Jurkat, Clone E6-1 (cell line): ENCODE results near the gene RNF152.
"Not testable (repeated sequence)": the region's sequence is repeated elsewhere in the genome, so short reads cannot be mapped to it uniquely, and the experiment has no call there.

Experiments
- DNase-seq: peaks from one replicate; pipeline ENCODE4 v3.0.0-alpha.2; 2011; ENCODE audit warnings: low read depth, low spot score
- H3K4me3 ChIP-seq: 2 replicates; pipeline ENCODE4 v1.5.1; 2011; ENCODE audit warnings: mild to moderate bottlenecking, low read length, control low read depth, moderate library complexity

RNF152 gene

DNA sequence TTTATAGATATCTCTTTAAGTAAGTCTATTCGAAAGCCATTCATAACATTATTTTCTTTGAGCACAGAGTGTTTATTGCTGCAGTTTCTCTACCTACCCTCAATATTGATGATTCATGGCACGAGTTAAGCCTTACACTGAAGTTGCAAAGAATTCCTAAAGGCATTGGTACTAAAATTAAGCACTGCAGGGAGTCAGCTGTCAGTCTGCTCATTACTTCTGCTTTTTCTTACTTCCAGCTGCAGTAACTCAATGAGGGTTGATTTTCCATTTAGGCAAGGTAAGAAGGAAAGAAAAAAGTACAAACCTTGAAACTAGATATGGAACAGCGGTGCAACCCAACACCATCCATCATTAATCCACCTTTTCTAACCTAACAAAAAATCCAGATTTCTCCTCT is 65.2 kb downstream of the RNF152 start:
- no peak overlapping the region for H3K4me3 ChIP-seq
- no peak for DNase-seq

DNA sequence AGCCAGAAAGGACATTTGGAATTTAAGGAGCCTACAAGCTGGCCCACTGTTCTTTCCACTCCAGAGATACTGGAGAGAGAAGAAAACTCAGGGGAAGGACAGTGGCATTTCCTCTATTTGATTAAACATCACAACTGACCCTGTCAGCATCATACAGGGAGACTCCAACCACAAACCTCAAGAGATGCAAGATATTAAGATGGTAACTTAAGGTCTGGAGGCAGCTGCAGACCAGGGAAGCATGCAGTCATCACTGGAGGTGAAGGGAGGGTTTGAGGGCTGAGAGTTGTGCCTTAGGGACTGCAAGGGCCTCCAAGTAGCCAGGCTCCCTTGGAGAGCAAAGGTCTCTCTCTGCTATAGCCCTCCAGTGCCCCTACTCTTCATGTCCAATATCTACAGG is 67.4 kb downstream of the RNF152 start:
- H3K4me3 ChIP-seq = no peak overlapping the region
- no peak for DNase-seq

DNA sequence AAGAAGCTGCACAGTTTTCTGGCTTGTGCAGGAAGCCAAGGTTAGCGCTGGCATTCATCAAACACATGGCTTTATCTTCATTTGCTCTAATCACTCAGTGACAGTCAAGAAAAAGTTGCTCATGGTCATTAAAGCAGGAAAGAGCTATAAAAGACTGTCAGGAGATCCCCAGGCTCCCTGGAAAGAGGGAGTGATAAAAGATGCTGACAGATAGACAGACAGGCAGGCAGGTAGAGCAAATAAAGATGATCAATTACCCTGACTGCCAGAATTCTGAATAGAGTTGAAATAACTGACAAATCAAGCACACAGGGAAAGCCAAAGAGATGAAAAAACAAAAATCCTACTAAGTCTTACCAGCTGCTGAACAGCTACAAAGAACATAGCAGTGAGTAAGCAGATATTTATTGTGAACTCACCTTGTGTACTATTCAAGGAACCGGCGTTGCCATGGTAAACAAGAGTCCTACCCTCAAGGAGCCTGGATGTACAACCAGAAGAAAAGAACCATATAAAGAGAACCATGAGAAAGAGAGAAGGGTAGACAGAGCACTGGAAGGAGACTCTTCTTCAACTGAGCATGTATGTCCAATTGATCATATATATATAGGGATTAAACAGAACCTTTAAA is 68.0 kb downstream of the RNF152 start:
- no peak overlapping the region for H3K4me3 ChIP-seq
- no peak for DNase-seq

DNA sequence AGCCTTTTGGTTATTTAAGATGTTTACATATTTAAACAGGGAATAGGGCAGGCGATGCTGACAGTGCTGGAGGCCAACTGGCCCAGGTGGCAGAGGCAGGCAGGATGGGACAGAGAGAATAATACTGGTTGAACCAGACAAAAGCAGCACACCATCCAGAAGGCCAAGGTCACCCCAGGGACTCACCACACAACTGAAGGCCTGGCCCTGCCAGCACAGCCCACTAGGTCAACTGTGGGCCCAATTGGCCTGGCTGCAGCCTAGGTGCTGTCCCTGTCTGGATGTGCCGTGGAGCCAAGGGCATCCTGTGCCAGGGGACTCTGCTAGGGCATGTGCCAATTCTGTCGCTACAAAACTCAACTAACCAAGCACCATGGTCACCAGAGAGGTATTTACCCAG is 69.2 kb downstream of the RNF152 start:
- DNase-seq = no peak
- no peak overlapping the region for H3K4me3 ChIP-seq

DNA sequence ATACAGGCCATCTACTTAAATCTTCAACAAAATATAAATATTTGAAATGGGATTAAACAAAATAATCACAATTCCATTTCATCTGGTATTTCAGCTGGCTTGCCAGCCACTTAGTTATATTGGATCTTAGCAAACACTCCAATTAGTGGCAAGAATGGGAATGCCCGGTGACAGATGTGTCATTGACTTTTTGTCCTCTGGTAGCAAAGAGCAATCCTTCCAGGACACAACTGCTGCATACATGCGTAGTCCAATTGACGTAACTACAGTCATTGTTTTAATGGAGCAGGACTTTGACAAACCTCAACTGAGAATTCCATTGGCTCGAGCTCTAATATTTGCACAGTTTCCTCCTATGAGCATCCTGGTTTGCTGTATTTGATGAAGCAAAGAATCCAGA is 69.9 kb downstream of the RNF152 start:
- H3K4me3 ChIP-seq = no peak overlapping the region
- DNase-seq = no peak

DNA sequence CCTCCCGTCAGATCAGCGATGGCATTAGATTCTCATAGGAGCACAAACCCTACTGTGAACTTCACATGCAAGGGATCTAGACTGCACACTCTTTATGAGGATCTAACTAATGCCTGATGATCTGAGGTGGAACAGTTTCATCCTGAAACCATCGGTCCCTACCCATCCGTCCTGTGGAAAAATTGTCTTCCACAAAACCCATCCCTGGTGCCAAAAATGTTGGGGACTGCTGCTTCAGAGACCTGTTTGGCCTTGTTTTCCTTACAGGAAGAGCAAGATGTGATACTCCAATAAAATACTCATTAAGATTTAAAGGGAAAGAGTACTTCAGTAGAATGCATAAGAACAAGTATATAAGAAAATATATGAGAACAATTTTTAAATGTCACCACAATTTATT is 71.1 kb downstream of the RNF152 start:
- H3K4me3 ChIP-seq = no peak overlapping the region
- no peak for DNase-seq

DNA sequence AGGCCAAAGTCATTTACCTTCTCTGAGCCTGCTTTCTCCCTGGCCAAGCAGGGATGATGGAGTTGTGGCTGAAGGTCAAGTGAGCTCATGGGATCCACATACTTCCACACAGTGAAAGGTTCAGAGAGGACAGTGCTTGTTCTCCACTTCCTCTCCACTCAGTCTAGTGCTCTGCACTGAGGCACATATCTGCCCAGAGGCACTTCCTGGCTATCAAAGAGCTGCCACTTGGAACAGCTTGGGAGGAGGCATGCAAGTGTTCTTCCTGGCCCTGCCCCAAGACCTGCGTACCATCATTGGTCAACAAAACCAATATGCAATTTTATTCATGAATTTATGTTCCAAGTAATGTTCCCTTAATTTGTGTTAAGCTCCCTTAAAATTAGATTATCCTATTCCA is 71.9 kb downstream of the RNF152 start:
- H3K4me3 ChIP-seq = no peak overlapping the region
- no peak for DNase-seq

DNA sequence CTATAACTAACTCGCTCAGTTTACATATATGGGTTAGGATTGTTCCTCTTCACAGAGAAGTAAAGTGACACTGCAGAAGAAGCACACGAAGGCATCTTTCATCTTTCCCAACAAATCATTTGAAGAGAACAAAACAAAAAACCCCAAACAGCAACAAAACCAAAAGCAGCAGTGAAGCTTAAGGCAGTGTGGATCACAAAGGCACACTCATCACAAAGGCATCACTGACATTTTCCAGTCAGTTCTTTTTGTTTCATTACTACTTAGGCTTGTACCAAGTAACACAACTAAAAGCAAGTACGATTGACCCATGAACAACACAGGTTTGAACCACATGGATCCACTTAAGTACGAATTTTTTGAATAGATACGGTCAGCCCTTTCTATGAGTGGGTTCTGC is 75.7 kb downstream of the RNF152 start:
- DNase-seq = no peak
- no peak overlapping the region for H3K4me3 ChIP-seq

DNA sequence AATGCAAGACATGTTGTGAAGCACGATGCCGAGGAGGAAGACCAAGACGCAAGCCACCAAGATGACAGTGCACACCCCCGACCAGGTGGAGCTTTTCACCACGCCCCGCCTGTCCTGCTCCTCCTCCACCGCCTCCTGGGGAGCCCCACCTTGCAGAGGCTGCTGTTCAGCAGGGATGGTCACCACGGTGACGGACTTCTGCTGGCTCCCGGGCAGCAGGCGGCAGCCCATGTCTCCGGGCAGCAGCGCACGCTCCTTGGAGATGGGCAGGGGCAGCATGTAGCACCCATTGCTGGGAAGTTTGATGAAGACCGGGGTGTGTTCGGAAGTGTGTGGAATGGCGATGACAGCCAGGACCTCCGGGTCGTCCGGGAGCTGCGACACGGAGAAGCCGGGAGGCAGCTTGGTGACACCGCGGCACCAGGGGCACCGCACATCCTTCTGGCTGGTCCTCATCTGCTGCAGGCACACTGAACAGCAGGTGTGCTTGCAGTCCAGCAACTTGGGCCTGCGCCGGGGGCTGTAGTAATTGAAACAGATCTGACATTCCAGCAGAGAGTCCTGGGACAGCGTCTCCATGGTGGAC is 76.8 kb downstream of the RNF152 start:
- DNase-seq = no peak
- H3K4me3 ChIP-seq = no peak overlapping the region

DNA sequence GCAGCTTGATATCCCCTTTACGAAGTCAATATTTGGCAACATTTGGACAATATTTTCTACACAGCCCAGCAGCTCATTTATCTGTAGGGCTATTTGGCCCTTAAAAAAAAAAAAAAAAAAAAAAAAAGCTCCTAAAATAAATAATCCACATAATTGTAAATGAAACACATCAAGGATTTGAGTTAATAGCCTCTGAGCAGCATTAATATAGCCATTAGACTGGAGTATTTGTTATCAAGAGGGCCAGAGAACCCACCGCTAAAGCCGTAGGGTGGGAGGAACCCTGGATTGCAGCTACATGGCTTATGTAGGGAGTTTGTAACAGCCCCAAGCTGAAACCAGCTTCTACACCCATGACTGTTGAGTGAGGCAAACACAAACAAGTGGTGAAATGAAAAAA is 84.5 kb downstream of the RNF152 start:
- no peak overlapping the region for H3K4me3 ChIP-seq
- DNase-seq = no peak

DNA sequence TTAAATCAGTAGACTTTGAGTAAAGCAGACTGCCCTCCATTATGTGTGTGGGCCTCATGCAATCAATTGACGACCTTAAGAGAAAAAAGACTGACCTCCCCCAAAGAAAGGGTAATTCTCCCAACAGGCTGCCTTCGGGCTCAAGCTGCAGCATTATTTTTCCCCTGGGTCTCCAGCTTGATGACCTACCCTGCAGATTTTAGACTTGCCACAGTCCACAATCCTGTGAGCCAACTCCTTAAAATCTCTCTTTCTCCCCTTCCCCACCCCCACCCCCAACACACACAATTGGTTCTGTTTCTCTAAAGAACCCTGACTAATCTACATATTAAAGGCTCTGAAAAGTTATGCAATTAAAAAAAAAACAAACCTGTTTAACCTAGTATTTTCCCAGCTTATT is 89.4 kb downstream of the RNF152 start:
- DNase-seq = no peak
- H3K4me3 ChIP-seq = no peak overlapping the region

DNA sequence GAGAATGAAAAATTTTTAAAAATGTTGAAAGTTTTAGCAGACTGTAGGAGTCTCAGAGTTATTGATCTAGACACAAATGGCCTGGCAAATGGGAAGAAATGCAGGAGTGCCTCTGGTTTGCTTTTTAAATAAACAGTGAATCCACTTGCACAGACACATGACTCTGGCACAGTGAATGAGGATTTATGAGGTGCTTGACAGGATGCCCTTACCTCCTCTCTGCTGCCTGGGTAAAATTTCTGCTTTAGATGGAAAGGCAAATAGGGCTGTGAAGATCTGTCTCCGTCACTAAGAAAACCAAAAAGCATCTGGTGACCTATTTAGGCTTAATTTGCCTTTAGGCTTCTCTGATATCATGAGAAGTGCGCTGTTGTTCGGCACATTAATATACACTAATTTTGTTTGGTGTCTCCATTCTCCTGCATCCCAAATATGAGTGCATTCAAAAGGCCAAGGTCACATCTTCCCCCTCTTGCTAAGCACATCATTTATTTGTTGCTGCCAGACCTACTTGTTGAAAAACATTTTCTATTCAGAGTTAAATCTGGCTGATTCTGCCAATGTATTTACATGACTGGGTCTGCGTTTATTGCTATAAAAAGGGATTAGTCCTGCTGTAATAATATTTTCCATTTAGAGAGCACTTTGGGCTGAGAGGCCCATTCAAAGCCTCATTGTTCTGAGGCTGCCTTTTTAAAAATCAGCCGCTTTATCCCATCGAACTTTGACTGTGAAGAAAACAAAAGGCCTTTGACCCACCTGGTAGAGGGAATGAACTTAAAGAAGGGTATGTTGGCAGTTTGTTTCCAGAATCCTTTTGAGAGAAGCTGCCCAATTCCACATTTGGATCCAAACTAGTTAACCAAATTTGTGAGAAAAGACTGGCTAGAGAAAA is 94.9 kb downstream of the RNF152 start:
- DNase-seq = no peak
- no peak overlapping the region for H3K4me3 ChIP-seq

DNA sequence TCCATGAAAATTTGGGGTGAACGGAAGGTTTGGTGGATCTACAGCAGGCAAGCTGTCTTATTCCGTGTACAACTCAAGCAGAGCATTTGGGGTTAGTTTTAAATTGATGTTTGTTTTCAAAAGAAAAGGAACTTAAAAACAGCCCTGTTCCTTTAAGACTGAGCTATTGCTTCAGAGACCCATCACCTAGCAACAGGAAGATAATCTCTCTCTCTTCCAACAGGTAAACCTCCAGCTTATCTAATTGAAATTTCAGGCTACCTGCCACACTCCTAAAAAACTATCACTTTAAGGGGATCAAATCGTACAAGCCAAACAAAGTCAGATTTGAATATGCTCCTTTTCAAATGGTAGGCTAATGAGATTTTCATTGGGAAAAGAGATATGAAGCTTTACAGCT is 101.8 kb downstream of the RNF152 start:
- H3K4me3 ChIP-seq = no peak overlapping the region
- no peak for DNase-seq

DNA sequence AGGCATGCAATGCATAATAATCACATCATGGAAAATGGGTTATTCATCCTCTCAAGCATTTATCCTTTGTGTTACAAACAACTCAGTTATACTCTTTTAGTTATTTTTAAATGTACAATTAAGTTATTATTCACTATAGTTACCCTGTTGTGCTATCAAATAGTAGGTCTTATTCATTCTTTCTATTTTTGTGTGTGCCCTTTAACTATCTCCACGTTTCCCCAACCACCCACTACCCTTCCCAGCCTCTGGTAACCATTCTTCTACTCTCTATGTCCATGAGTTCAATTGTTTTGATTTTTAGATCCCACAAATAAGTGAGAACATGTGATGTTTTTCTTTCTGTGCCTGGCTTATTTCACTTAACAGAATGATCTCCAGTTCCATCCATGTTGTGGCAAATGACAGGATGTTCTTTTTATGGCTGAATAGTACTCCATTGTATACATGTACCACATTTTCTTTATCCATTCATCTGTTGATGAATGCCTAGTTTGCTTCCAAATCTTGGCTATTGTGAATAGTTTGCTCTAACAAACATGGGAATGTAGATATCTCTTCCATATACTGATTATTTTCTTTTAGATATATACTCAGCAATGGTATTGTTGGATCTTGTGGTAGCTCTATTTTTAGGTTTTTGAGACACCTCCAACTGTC is 105.7 kb downstream of the RNF152 start:
- DNase-seq, H3K4me3 ChIP-seq: not testable (repeated sequence)

DNA sequence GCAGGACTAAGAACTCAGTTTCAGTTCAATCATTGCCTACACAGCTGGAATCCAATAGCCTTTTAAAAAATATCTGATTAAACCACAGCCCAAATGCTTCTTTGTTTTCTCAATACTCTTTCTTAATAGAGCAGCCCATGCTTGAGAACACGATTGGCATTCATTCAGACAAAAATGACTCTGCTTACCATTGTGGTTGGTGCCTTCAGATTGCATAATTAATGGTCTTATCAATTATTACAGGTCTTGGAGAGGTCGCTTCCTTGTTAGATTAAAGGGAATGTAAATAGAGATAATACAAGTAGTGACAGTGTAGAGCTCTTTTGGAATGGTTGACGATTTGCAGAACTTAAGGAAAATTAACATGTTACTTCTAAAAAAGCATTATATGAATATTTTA is 107.2 kb downstream of the RNF152 start:
- H3K4me3 ChIP-seq = no peak overlapping the region
- no peak for DNase-seq

DNA sequence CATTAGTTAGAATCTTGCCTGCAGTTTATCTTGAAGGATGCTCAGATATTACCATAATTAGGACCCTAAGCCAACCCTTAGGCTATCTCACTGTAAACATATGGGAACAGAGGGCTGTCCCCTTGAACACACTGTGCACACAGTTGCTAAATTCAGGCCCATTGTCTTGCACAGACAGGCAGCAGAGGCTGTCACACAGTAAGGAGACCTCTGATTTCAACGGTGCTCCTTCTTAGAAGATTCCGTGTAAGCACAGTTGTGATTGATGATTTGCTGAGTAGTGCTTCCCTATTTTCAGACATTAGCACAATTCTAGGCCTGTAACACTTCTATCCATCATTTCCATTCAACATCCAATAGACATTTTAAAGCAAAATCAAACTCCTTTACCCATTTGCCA is 108.0 kb downstream of the RNF152 start:
- no peak overlapping the region for H3K4me3 ChIP-seq
- DNase-seq = no peak

DNA sequence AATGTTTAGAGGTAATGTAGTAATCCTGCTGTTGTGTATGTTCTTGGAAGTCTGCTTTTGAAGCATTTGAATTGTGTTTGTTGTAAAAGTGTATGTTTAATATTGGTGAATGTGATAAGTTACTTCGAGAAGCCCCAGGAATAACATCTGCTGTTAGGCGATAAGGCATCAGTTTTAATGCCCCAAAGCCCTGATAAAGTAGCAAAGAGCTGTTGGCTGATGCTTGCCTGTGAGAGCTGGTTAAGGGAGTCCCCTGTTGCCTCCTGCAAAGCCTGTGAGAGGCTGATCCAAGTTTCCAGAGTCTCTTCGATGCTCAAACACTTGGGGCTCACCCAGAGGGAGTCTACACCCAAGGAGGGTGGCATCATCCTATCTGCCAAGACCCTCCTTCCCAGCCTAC is 110.3 kb downstream of the RNF152 start:
- H3K4me3 ChIP-seq = no peak overlapping the region
- DNase-seq = no peak

DNA sequence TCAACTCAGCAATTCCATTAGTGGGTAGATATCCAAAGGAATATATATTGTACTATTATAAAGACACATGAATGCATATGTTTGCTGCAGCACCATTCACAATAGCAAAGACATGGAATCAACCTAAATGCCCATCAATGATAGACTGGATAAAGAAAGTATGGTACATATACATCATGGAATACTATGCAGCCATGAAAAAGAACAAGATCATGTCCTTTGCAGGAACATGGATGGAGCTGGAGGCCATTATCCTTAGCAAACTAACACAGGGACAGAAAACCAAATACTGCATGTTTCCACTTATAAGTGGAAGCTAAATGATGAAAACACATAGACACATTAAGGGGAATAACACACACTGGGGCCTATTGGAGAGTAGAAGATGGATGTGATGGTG is 116.6 kb downstream of the RNF152 start:
- DNase-seq = not testable (repeated sequence)

DNA sequence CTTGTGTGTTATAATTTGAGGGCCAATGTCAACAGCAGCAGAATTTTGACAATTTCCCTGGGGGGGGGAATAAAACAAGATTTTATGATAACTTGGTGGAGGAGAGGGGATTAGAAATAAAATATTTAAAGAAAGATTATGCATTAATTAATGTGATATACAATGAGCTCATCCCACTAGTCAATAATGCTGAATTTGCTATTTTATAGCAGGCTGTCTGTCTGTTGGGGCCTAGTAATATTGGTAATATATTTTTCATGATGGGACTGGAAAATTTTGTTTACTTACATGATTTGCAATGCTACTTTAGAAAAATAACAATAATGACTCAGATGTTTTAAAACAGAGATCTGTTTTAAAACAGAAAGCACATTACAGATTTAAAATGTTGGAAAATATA is 118.0 kb downstream of the RNF152 start:
- H3K4me3 ChIP-seq = no peak overlapping the region
- DNase-seq = no peak

More for the DNA sequence above, 116.6 kb downstream of the RNF152 start:
- H3K4me3 ChIP-seq = not testable (repeated sequence)

DNA sequence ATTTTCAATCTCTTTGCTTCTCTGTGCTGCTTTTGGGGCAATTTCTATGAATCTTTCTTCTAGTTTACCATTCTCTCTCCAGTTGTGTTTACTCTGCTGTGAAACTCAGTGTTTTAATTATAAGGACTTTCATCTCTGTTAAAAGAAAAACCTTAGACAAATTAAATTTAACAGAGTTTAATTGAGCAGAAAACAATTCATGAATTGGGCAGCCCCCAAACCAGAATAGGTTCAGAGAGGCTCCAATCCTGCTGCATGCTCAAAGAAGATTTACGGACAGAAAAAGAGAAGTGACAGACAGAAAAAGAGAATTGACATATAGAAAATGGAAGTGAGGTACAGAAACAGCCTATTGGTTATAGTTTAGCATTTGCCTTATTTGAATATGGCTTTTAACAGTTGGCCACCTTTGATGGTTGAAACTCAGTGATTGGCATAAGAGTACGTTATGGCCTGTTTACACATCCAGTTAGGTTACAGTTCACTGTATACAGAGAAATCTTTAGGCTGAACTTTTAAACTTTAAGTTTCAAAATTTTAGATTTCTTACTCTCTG is 120.4 kb downstream of the RNF152 start:
- no peak overlapping the region for H3K4me3 ChIP-seq
- DNase-seq = no peak
